GM12878 (cell line): ENCODE data around the gene MCCD1. TPM values are rescaled to one million over a fixed set of nuclear protein-coding genes. Genes with fewer than 3 reads are reported as not detected.

Source experiments
- EP300 ChIP-seq, 2 experiments: fragments of 150-350 bp in 1 of 2; IDR thresholded peaks; 2 replicates each; pipeline ENCODE4 v1.6.1; 2011 to 2012; ENCODE audit warnings: low read depth in 2 of 2, low read length in 2 of 2, borderline replicate concordance in 1 of 2, improper control_type of control experiment in 1 of 2, inconsistent platforms in 1 of 2; ENCODE audit not compliant: control insufficient read depth in 1 of 2
- GABPA ChIP-seq: IDR thresholded peaks from 2 replicates; pipeline ENCODE4 v1.6.1; 2014; ENCODE audit warnings: antibody characterized with exemption, low read depth, mild to moderate bottlenecking, inconsistent platforms
- JUNB ChIP-seq: IDR thresholded peaks from 2 replicates; pipeline ENCODE4 v1.6.1; 2016; ENCODE audit warnings: antibody characterized with exemption, mild to moderate bottlenecking
- MTA3 ChIP-seq: IDR thresholded peaks from 2 replicates; pipeline ENCODE4 v1.6.1; 2012; ENCODE audit warnings: low read length, inconsistent platforms, borderline replicate concordance
- POLR2AphosphoS2 ChIP-seq: IDR thresholded peaks from 2 replicates; pipeline ENCODE4 v1.6.1; 2011; ENCODE audit warnings: low read depth, mild to moderate bottlenecking, low read length, improper control_type of control experiment, moderate library complexity
- RUNX3 ChIP-seq: IDR thresholded peaks from 2 replicates; pipeline ENCODE4 v1.6.1; 2012; ENCODE audit warnings: low read length, inconsistent platforms
- SMAD1 ChIP-seq: fragments of 450-650 bp; IDR thresholded peaks from 2 replicates; pipeline ENCODE4 v1.6.1; 2018; ENCODE audit warnings: mild to moderate bottlenecking, low read depth; ENCODE audit not compliant: partially characterized antibody
- TAF1 ChIP-seq: IDR thresholded peaks from 2 replicates; pipeline ENCODE4 v1.6.1; 2011; ENCODE audit warnings: mild to moderate bottlenecking, low read depth, low read length, borderline replicate concordance
- TCF3 ChIP-seq: IDR thresholded peaks from 2 replicates; pipeline ENCODE4 v1.6.1; 2012; ENCODE audit warnings: low read depth, mild to moderate bottlenecking, low read length, borderline replicate concordance; ENCODE audit not compliant: insufficient read depth
- ZBED1 ChIP-seq: IDR thresholded peaks from 2 replicates; pipeline ENCODE4 v1.6.1; 2016; ENCODE audit warnings: borderline replicate concordance
- polyA plus RNA-seq, 11 experiments: library from polyadenylated mRNA; depleted of rRNA in 4 of 11; unstranded in 6 of 11; stranded (reverse) in 5 of 11; fragments of >200 nt; fragmentation: Nextera tagmentation in 4 of 11; fragmentation: Illumina TruSeq in 1 of 11; extraction: Ambion mirVana in 4 of 11; extraction: Trizol in 1 of 11; gene quantifications; 1 replicate in 1 of 11; 2 replicates in 10 of 11; pipeline versions ENCODE4 v1.2.1 to v1.2.3, GENCODE V29; 2011 to 2016; ENCODE audit warnings: inconsistent platforms in 2 of 11, missing spikeins in 2 of 11, low read depth in 1 of 11
- total RNA-seq, 4 experiments: library from RNA; depleted of rRNA in 3 of 4; stranded (reverse); fragments of >200 nt in 3 of 4; fragmentation: Illumina TruSeq in 1 of 4; extraction: Trizol in 1 of 4; gene quantifications; 2 replicates each; pipeline versions ENCODE4 v1.2.1 to v1.2.3, GENCODE V29; 2013 to 2021
- TF ChIP-seq, protein P1 (sequence below): fragments of 450-650 bp; IDR thresholded peaks from 2 replicates; pipeline ENCODE4 v1.6.1; 2017; ENCODE audit warnings: antibody characterized with exemption, mild to moderate bottlenecking, moderate library complexity
- TF ChIP-seq, protein P2 (sequence below): fragments of 450-650 bp; formaldehyde crosslinking; IDR thresholded peaks from 2 replicates; pipeline ENCODE4 v1.5.0; 2022; ENCODE audit warnings: mild to moderate bottlenecking, missing genetic modification characterization
- TF ChIP-seq, protein P3 (sequence below): fragments of 450-650 bp; IDR thresholded peaks from 2 replicates; pipeline ENCODE4 v1.6.1; 2018; ENCODE audit warnings: borderline replicate concordance, mild to moderate bottlenecking; ENCODE audit not compliant: partially characterized antibody
- TF ChIP-seq, protein P4 (sequence below): fragments of 450-650 bp; IDR thresholded peaks from 2 replicates; pipeline ENCODE4 v1.6.1; 2017; ENCODE audit warnings: mild to moderate bottlenecking

MCCD1 gene
- total and polyA plus RNA-seq, 10 of the 15 experiments (the other 5 are each of a cell fraction or from before 2014, with no cell fraction given), result not detected

DNA sequence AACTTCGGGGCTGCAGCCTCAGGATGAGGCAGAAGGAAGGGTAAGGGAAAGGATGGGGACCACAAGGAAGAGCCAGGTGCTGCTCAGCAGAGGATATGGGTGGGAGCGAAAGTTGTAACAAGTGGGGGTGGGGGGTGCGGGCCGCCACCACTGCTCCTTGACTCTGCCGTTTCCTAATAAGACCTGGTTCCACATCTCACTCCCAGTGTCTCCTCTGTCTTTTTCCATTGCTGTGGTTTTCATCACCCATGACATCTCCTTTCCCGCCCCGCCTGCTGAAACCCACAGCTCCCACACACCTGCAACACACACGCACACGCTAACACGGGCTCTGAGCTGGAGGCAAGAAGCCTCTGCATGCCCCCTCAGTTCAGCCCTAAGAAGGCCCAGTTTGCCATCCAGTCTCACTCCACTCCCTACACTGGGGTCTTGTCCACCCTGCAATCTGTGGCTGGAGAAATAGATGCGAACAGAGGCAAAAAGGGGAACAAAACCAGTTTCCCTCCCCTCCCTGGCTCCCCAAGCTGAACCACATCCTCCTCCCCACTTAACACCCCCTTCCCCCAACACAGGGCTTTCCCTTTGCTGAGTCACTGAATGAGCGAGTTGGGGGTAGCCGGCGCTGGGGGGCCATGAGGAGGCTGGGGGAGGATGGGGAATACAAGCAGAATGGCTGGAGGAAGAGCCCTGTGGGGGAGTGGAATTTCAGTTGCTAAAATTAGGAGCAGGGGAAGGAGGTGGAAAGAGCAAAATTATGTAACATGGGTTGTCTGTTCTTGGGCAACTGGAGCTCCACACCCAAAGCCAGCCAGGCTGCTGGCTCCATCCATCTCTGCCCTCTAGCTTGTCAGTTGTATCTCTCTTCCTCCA is 30.1 kb downstream of the MCCD1 start (continued):
- TF ChIP-seq POLR2AphosphoS2 (no peak), TAF1 (peak; percentile 46; the same call in 1 of the 2 replicates), TCF3 (peak; percentile 89), ZBED1 (peak; percentile 99), SMAD1 (peak; percentile 41), EP300 (IDR thresholded peaks at IDR 0.05; ENCODE audit: borderline replicate concordance in 1 of 2, control insufficient read depth in 1 of 2, low read depth in 2 of 2, low read length in 2 of 2) (peak; percentile 79 to 92), MTA3 (peak; percentile 92), JUNB (peak; percentile 88), GABPA (peak; percentile 75), RUNX3 (peak; percentile 96)
- TF ChIP-seq, protein P1, sequence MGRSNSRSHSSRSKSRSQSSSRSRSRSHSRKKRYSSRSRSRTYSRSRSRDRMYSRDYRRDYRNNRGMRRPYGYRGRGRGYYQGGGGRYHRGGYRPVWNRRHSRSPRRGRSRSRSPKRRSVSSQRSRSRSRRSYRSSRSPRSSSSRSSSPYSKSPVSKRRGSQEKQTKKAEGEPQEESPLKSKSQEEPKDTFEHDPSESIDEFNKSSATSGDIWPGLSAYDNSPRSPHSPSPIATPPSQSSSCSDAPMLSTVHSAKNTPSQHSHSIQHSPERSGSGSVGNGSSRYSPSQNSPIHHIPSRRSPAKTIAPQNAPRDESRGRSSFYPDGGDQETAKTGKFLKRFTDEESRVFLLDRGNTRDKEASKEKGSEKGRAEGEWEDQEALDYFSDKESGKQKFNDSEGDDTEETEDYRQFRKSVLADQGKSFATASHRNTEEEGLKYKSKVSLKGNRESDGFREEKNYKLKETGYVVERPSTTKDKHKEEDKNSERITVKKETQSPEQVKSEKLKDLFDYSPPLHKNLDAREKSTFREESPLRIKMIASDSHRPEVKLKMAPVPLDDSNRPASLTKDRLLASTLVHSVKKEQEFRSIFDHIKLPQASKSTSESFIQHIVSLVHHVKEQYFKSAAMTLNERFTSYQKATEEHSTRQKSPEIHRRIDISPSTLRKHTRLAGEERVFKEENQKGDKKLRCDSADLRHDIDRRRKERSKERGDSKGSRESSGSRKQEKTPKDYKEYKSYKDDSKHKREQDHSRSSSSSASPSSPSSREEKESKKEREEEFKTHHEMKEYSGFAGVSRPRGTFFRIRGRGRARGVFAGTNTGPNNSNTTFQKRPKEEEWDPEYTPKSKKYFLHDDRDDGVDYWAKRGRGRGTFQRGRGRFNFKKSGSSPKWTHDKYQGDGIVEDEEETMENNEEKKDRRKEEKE, result no peak
- TF ChIP-seq, protein P2, sequence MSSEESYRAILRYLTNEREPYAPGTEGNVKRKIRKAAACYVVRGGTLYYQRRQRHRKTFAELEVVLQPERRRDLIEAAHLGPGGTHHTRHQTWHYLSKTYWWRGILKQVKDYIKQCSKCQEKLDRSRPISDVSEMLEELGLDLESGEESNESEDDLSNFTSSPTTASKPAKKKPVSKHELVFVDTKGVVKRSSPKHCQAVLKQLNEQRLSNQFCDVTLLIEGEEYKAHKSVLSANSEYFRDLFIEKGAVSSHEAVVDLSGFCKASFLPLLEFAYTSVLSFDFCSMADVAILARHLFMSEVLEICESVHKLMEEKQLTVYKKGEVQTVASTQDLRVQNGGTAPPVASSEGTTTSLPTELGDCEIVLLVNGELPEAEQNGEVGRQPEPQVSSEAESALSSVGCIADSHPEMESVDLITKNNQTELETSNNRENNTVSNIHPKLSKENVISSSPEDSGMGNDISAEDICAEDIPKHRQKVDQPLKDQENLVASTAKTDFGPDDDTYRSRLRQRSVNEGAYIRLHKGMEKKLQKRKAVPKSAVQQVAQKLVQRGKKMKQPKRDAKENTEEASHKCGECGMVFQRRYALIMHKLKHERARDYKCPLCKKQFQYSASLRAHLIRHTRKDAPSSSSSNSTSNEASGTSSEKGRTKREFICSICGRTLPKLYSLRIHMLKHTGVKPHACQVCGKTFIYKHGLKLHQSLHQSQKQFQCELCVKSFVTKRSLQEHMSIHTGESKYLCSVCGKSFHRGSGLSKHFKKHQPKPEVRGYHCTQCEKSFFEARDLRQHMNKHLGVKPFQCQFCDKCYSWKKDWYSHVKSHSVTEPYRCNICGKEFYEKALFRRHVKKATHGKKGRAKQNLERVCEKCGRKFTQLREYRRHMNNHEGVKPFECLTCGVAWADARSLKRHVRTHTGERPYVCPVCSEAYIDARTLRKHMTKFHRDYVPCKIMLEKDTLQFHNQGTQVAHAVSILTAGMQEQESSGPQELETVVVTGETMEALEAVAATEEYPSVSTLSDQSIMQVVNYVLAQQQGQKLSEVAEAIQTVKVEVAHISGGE (CRISPR knock-in tag), result no peak
- TF ChIP-seq, protein P3, sequence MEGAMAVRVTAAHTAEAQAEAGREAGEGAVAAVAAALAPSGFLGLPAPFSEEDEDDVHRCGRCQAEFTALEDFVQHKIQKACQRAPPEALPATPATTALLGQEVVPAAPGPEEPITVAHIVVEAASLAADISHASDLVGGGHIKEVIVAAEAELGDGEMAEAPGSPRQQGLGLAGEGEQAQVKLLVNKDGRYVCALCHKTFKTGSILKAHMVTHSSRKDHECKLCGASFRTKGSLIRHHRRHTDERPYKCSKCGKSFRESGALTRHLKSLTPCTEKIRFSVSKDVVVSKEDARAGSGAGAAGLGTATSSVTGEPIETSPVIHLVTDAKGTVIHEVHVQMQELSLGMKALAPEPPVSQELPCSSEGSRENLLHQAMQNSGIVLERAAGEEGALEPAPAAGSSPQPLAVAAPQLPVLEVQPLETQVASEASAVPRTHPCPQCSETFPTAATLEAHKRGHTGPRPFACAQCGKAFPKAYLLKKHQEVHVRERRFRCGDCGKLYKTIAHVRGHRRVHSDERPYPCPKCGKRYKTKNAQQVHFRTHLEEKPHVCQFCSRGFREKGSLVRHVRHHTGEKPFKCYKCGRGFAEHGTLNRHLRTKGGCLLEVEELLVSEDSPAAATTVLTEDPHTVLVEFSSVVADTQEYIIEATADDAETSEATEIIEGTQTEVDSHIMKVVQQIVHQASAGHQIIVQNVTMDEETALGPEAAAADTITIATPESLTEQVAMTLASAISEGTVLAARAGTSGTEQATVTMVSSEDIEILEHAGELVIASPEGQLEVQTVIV, result no peak
- TF ChIP-seq, protein P4, sequence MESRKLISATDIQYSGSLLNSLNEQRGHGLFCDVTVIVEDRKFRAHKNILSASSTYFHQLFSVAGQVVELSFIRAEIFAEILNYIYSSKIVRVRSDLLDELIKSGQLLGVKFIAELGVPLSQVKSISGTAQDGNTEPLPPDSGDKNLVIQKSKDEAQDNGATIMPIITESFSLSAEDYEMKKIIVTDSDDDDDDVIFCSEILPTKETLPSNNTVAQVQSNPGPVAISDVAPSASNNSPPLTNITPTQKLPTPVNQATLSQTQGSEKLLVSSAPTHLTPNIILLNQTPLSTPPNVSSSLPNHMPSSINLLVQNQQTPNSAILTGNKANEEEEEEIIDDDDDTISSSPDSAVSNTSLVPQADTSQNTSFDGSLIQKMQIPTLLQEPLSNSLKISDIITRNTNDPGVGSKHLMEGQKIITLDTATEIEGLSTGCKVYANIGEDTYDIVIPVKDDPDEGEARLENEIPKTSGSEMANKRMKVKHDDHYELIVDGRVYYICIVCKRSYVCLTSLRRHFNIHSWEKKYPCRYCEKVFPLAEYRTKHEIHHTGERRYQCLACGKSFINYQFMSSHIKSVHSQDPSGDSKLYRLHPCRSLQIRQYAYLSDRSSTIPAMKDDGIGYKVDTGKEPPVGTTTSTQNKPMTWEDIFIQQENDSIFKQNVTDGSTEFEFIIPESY, result 0 out of 2 replicates have a peak, but pooled peaks have one; percentile 21
